Adrenal gland (tissue), 5 donors: ENCODE measurements around the gene DNAJC10.
A peak's percentile ranks its signal among the peaks of the same experiment; 100 is the strongest.

Experiments used
- CTCF ChIP-seq, 6 experiments: fragments of 450-650 bp in 4 of 6; fragments of 200-600 bp in 2 of 6; sonication (generic) in 1 of 6; IDR thresholded peaks; 1 replicate in 5 of 6; 2 replicates in 1 of 6; pipeline versions ENCODE4 v1.5.1 to v1.8.0; 2016 to 2021; ENCODE audit warnings: antibody characterized with exemption in 6 of 6, mild to moderate bottlenecking in 2 of 6, moderate library complexity in 1 of 6
- POLR2A ChIP-seq, 2 donors: fragments of 450-650 bp; IDR thresholded peaks; one replicate each; pipeline ENCODE4 v1.6.1; 2017; ENCODE audit warnings: antibody characterized with exemption in 2 of 2, mild to moderate bottlenecking in 2 of 2, moderate library complexity in 1 of 2
- donor health status: DM: no; HTN: no; CAD: no.

- TF ChIP-seq CTCF (IDR thresholded peaks at IDR 0.05) (peak; percentile 19 to 64 (median 56)), POLR2A (IDR thresholded peaks at IDR 0.05) (no peak)
These were observed 68.7 kb downstream of the DNAJC10 start for GRCh38 chr2:182784777-182785176.
